ELF-1 (cell line): ENCODE measurements around the gene RLF.

Experiments
- DNase-seq: peaks from one replicate; pipeline ENCODE4 v3.0.0-alpha.2; 2016; ENCODE audit warnings: low read depth, low spot score

The RLF gene

DNA sequence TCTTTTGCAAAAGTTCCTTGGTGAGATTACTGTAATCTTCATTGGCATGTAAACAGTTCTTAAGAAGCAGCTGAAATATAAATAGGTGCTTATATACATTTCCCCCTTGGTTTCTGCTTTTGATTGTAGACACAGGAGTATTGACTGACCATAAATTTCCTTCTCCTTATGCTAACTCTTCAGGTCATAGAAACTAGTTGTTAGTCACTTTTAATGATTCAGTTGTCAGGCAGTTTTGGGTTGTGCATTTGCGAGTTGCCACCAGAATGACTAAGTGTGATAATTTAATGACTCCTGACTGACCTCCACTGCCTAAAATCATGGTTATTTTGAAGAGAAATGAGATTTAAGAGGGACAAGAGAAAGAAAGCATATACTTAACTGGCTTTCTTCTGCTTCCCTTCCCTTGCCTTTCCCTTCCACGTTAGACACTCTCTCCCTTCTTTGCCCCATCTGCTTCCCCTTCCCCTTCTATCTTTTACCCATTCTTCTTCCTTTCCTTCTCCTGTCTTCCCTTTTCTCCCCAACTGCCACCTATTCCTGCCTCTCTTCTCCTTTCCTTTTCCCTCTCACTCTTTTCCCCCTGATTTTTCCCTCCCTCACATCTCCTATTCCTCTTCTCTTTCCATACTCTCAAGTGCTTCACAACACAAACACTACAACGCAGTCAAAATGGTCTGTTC lies 109.1 kb downstream of the RLF start:
- DNase-seq = no peak

DNA sequence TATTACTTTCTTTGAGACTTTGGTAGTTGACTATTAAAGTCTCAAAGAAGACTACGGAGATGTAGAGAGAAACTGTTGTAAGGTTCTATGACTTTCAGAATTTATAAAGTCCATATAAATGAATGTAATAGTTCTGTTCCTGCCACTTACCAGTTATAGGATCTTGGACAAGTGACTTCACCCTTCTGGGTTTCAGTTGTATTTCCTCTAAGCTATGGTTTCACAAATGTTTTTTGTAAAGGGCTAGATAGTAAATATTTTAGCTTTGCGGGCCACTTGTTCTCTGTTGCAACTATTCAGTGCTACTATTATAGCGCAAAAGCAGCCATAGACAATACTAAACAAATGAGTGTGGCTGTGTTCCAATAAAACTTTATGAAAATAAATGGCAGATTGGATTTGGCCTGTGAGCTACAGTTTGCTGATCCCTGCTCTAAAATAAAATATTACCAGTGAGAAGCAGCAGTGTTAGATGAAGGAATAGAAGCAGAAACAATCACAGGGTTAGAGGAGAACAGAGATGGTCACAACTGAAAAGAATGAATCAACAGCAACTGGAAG lies 111.5 kb downstream of the RLF start:
- DNase-seq = no peak

DNA sequence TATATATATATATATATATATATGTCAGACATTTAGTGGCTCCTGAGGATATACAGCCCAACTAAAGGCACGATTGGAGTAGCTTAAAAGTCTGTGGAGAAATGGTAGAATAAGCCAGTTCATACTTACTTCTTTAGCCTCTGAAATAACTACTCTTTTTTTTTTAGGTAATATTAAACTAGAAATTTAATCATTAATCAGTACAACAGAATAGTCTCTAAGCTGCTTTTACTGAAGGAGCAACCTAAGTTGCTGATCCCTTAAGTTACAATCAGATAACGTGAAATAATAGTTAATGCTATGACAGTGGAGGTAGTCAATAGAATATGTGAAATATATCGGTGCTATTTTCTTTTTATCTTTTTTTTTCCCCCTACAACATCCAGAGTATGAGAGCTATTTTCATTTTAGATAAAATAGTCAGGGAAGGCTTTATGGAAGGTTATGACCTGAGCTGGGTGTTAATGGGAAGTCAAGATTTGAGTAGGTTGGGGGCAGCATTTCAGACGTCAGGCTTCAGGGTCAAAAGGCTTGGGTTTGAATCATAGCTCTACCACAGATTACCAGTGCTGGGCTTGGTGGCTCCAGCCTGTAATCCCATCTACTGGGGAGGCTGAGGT lies 112.5 kb downstream of the RLF start:
- DNase-seq = no peak

DNA sequence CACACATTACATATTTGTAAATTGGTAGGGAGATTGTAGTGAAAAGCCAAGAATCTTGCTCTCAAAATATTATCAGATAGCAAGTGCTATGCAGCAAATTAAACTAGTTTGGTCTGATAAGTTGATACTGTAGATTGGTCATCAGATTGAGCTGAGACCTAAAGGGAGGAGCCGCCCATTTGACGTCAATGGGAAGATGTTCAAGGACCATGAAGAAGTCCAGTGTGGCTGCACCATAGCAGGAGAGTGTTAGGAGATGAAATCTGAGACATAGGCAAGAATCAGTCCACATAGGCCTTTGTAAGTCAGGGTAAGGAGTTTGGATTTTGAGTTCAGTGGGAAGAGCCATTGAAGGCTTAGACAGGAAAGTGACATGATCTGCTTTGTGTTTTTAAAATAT lies 113.1 kb downstream of the RLF start:
- no peak for DNase-seq

DNA sequence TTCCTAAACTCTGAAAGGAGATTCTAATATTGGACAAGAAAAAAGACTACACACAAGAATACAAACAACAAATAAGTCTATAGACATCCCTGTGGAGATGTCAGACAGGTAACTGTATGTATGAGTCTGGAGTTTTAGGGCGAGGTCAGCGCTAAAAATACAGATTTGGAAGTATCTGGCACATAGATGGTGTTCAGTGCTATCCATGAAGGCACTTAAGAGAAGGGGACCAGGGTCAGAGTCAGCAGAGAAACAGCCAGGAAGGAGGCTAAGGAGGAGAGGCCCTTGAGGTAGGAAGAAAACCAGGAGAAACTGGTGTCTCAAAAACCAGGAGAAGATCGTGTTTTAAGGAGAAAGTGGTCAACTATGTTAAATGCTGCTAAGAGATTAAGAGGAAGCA lies 114.9 kb downstream of the RLF start:
- DNase-seq = no peak

DNA sequence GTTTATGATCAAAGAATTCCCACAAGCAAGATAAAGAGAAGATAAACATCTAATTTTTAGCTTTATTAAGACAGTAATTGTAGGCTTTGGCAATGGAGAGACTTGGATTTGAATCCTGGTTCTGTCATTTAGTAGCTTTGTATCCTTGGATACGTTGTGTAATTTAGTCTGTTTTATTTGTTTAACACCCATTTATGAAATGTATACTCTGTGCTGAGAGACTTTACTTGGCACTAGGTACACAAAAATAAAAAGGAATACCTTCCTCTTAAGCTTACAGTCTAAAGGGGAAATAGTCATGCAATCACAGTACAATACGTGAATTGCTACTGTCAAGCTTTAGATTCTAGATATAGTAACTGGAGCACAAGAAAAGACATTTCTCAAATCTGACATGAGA lies 120.7 kb downstream of the RLF start:
- DNase-seq = no peak
